Activated CD4-positive, alpha-beta memory T cell treated with anti-CD3 and anti-CD28 coated beads, Interleukin-2, amount 10 ng/mL, durations not matched to agents 7 days and 5 days (primary cell): Measurements from ENCODE around the gene RIN1. TPM values are rescaled to one million over a fixed set of nuclear protein-coding genes. Genes with fewer than 3 reads are reported as not detected.

Experiments
- CTCF ChIA-PET: fragments of 350-600 bp; sonication (Branson Sonifier 250); formaldehyde crosslinking; loops from one replicate; lab custom pipeline; 2021; ENCODE audit warnings: antibody characterized with exemption, inconsistent platforms; lab: Charles Lee
- POLR2A ChIA-PET: fragments of 350-600 bp; sonication (Branson Sonifier 250); formaldehyde crosslinking; loops from one replicate; lab custom pipeline; 2021; ENCODE audit warnings: antibody characterized with exemption; lab: Charles Lee
- DNase-seq: peaks from one replicate; pipeline ENCODE4 v3.0.0-alpha.2; 2020
- H3K27ac Mint-ChIP-seq: one replicate; pipeline ENCODE4 v1.8.0; 2021; ENCODE audit warnings: mild to moderate bottlenecking, mixed read lengths
- H3K27me3 Mint-ChIP-seq: one replicate; pipeline ENCODE4 v1.8.0; 2021; ENCODE audit warnings: mixed read lengths
- H3K36me3 Mint-ChIP-seq: one replicate; pipeline ENCODE4 v1.8.0; 2021; ENCODE audit warnings: low read depth, mixed read lengths
- H3K4me1 Mint-ChIP-seq: one replicate; pipeline ENCODE4 v1.8.0; 2021; ENCODE audit warnings: mixed read lengths
- H3K4me3 Mint-ChIP-seq: one replicate; pipeline ENCODE4 v1.8.0; 2021; ENCODE audit warnings: mild to moderate bottlenecking, mixed read lengths
- H3K9me3 Mint-ChIP-seq: one replicate; pipeline ENCODE4 v1.8.0; 2021; ENCODE audit warnings: mixed read lengths
- total RNA-seq, 2 experiments: library from RNA; stranded (reverse); gene quantifications; one replicate each; pipeline ENCODE4 v1.2.3, GENCODE V29; 2021

The RIN1 gene
- total RNA-seq, 2 experiments from 2014 or later = 0.43 to 0.73 TPM

DNA sequence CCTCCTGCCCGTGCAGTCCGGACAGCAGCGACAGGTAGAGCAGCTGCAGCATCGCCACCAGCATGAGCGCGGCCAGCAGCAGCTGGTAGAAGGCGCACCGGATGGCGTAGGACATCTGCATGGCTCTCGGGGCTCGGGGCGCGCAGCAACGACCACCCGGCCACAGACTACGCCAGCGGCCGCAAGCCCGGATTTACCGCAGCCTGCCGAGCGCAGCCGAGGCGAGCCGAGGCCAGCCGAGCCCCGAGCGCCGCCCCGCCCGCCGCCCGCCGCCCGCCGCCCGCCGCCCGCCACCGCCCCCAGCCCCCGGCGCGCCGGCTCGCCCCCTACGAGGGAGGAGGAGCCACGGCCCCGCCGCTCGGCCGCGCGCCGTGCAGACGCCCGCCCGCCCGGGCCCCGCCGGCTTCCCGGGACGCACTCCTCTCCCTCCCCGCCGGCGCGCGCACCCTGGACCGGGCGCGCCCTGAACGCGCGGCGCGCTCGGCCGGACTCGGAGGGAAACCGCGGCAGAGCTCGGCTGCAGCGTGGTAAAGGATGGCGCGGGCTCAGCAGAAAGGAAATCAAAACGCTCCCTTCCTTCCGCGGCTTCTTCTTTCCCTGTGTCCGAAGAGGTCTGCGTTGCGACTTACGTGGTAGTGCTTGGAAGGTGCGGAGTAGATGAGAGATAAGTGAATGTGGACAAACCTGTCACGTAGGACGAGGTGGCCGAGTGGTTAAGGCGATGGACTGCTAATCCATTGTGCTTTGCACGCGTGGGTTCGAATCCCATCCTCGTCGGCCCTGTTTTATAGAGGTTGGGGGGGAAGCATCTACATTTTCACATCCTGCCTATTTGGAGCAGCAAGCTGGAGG lies 11.4 kb upstream of the RIN1 start, which contains the start of gene B4GAT1:
Gene B4GAT1 (minus strand): TSS at position 205 of the 852 bp plus-strand sequence. CDS start 84 bp downstream, at position 121.
- peaks cover 47% of the 10 kb centered on the region for H3K4me1 Mint-ChIP-seq
- H3K4me3 Mint-ChIP-seq = peak within 1 kb of the TSS; percentile 84

DNA sequence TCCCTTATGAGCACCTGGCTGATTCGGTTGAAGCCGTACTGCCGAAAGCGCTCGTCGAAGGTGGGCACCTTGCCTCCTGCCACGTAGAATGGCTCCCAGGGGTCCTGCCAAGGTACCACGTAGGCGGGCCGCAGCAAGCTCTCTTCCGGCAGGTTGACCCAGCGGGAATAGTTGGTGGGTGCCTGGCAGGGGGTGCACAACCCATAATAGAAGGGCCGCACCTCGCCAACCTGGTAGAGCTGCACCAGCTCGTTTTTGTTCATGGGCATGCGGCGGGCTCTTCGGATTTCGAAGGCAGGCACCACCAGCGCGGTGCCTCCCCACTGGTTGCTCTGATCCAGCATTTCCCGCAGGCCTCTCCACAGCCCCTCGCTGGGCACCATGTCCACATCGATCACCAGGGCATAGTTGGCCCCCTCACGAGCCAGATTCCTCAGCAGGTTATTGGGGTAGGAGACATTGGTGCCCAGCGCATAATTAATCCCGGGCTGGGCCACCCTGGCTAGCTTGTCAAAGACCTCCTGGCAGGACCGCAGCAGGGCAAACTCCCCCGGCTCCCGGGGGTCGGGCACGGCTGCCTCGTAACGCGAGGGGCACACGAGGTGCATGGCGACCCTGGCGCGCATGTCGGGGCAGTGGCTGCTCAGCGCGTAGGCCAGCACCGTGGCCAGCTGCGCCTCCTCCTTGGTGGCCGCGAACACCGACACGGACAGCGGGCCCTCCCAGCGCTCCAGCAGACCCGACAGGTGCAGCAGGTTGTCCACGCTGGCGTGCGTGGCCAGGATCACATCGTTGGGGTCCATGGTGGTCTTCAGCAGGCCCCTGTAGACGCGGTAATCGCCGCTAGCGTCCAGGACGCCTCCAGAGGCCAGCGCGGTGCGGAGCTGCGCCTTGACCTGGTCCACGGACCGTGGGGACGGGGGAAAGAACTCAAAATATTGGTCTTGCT lies 10.5 kb upstream of the RIN1 start:
- H3K36me3 Mint-ChIP-seq = peaks cover 17% of the 10 kb centered on the region
- peaks cover 48% of the 10 kb centered on the region for H3K4me1 Mint-ChIP-seq
- peak overlapping the region; percentile 71 for H3K4me3 Mint-ChIP-seq
- H3K9me3 Mint-ChIP-seq = no peaks in the 10 kb centered on the region
- CTCF ChIA-PET = interaction anchor here (1.0 to 4.1 kb wide), 4 partner anchors 34 to 43 kb away, joined by 3 to 25 read pairs (median 16); no protein-coding TSS in a partner anchor
- peak overlapping the region; percentile 40 for H3K27ac Mint-ChIP-seq
- H3K27me3 Mint-ChIP-seq = no peaks in the 10 kb centered on the region
- DNase-seq = no peak
- POLR2A ChIA-PET = interaction anchor here (0.7 to 3.5 kb wide), 7 partner anchors 11 to 292 kb away, joined by 3 to 23 read pairs (median 5); partner anchors contain the start of genes RBM4 and SLC29A2

More for the DNA sequence above, 11.4 kb upstream of the RIN1 start, which contains the start of gene B4GAT1:
- Mint-ChIP-seq H3K36me3 (peaks cover 10% of the 10 kb centered on the region), H3K9me3 (no peaks in the 10 kb centered on the region), H3K27me3 (no peaks in the 10 kb centered on the region), H3K27ac (peak within 1 kb of the TSS; percentile 81)
- peak; percentile 87 for DNase-seq
- CTCF ChIA-PET = interaction anchor here (0.9 to 1.4 kb wide), 4 partner anchors 18 to 41 kb away, joined by 3 to 13 read pairs (median 5); no protein-coding TSS in a partner anchor
- POLR2A ChIA-PET = interaction anchor here (0.7 to 1.4 kb wide), 5 partner anchors 12 to 331 kb away, joined by 3 to 7 read pairs (median 3); partner anchors contain the start of gene MRPL11

DNA sequence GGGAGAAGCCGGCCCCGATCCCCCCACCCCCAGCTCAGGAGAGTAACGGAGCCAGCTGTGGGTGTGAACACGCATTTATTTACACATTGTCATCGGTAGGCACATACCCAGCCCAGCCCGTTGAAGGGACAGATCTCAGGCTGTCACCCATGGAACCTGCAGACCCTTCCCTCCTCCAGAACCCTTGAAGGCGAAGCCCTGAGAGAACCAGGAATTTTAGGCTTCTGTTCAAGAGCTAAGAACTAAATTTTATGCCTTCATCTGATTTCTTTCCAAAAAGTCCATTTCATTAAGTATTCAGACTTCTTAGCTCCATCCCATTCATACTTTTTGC lies 9.0 kb upstream of the RIN1 start:
- ChIA-PET POLR2A (interaction anchor here (1.0 to 3.5 kb wide), 11 partner anchors 9 to 497 kb away, joined by 3 to 23 read pairs (median 5); partner anchors contain the start of genes BANF1, EIF1AD, MRPL11 and RCE1), CTCF (interaction anchor here (0.6 to 4.1 kb wide), 8 partner anchors 10 to 117 kb away, joined by 3 to 25 read pairs (median 4); partner anchors contain the start of gene SLC29A2)
- peaks cover 51% of the 10 kb centered on the region for H3K4me1 Mint-ChIP-seq
- peaks cover 28% of the 10 kb centered on the region for H3K36me3 Mint-ChIP-seq
- DNase-seq = no peak
- no peaks in the 10 kb centered on the region for H3K27me3 Mint-ChIP-seq
- peak overlapping the region; percentile 87 for H3K27ac Mint-ChIP-seq
- H3K9me3 Mint-ChIP-seq = no peaks in the 10 kb centered on the region
- peak overlapping the region; percentile 96 for H3K4me3 Mint-ChIP-seq

DNA sequence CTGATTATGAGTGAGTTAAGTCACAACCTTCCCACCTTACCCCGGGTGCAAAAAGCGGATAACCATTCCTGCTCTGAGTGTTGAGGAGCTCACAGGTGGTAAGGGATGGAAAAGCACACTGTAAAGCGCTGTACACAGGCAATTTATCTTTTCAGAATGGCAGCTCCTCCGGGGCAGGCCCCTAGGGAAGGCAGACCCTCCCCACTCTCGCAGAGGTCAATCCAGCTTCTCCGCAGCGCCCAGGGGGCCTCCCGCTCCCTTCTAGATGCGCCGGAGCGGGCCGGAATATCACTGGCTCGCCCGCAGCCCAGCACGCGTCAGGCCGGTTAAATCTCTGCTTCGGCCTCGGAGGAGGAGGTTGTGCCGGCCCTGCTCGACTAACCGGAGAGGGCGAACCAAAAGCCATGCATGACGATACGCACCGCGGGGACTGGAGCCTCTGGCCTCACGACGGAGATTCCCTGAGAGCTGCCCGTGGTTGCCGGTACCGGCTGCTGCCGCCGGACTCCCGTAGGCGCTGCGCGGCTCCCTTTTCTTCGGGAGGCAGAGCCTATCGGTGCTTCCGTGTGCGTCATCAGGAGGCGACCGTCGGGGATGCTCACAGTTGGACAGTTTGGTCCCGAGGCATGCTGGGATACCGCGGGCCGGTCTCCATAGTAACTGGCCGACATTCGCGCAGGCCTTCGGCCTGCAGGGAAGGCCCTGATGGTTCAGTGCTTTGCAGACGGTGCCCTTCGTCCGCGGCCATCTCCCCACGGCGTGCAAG lies 8.5 kb upstream of the RIN1 start, which contains the start of gene BRMS1:
Gene BRMS1 (minus strand): TSS at position 555 of the 766 bp plus-strand sequence. CDS start 2,870 bp downstream, outside the sequence.
- peak within 1 kb of the TSS; percentile 96 for H3K4me3 Mint-ChIP-seq
- POLR2A ChIA-PET = interaction anchor here (0.9 to 3.5 kb wide), 15 partner anchors 8 to 498 kb away, joined by 3 to 23 read pairs (median 5); partner anchors contain the start of genes BANF1, EIF1AD, MRPL11 and RCE1
- peak within 1 kb of the TSS; percentile 87 for H3K27ac Mint-ChIP-seq

DNA sequence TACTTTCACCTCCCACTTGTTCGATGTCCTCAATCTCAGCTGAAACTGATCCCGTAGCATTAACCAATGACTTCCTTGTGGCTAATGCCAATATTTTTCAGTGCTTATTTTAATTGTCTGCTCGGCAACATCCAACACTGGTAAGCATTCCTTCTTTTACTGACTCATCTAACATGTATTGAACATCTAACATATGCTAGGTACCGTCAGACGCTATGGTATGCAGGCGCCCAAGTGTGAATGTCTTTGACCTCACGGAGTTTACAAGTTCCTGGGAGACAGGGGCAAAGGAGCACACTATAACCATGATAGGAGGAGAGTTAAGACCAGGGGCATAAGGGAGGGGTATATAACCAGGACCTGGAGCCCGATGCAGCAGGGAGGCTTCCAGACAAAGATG lies 6.9 kb upstream of the RIN1 start:
- ChIA-PET CTCF (interaction anchor here (4.1 kb wide), 1 partner anchor 43 kb away, joined by 19 read pairs; no protein-coding TSS in a partner anchor), POLR2A (interaction anchor here (2.0 kb wide), 1 partner anchor 8 kb away, joined by 13 read pairs; the partner anchor contains the start of gene RIN1)
- Mint-ChIP-seq H3K4me3 (peak overlapping the region; percentile 96), H3K9me3 (no peaks in the 10 kb centered on the region), H3K36me3 (peaks cover 36% of the 10 kb centered on the region), H3K4me1 (peaks cover 47% of the 10 kb centered on the region), H3K27me3 (no peaks in the 10 kb centered on the region), H3K27ac (no peak overlapping the region)
- no peak for DNase-seq

More for the DNA sequence above, 8.5 kb upstream of the RIN1 start, which contains the start of gene BRMS1:
- peak; percentile 97 for DNase-seq
- CTCF ChIA-PET = interaction anchor here (0.7 to 4.1 kb wide), 5 partner anchors 18 to 117 kb away, joined by 4 to 25 read pairs (median 6); no protein-coding TSS in a partner anchor
- H3K36me3 Mint-ChIP-seq = peaks cover 28% of the 10 kb centered on the region
- peaks cover 51% of the 10 kb centered on the region for H3K4me1 Mint-ChIP-seq
- no peaks in the 10 kb centered on the region for H3K9me3 Mint-ChIP-seq
- H3K27me3 Mint-ChIP-seq = no peaks in the 10 kb centered on the region

DNA sequence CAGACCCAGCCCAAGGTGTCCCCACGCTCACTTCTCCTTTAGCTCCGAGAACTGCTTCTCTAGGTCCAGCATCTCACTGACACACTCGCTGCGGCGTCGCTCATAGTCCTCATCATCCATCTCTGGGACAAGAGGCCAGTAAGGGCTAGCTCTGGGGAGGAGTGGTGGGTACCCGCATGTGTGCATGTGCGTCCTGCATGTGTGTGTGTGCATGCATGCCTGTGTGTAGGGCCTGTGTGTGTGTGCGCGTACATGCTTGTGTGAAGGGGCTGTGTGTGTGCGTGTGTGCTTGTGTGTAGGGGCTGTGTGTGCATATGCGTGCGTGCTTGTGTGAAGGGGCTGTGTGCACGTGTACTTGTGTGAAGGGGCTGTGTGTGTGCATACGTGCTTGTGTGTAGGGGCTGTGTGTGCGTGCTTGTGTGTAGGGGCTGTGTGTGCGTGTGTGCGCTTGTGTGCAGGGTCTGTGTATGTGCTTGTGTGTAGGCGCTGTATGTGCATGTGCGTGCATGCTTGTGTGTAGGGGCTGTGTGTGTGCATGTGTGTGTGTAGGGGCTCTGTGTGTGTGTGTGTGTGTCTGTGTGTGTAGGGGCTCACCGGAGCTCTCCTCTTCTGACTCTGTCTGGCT lies 5.4 kb upstream of the RIN1 start:
- no peak for DNase-seq
- ChIA-PET POLR2A (interaction anchor here (1.7 kb wide), 1 partner anchor 29 kb away, joined by 4 read pairs; no protein-coding TSS in a partner anchor), CTCF (no interaction called here)
- peaks cover 57% of the 10 kb centered on the region for H3K4me1 Mint-ChIP-seq
- H3K27me3 Mint-ChIP-seq = no peaks in the 10 kb centered on the region
- H3K9me3 Mint-ChIP-seq = no peaks in the 10 kb centered on the region
- no peak overlapping the region for H3K4me3 Mint-ChIP-seq
- H3K27ac Mint-ChIP-seq = no peak overlapping the region
- H3K36me3 Mint-ChIP-seq = peaks cover 40% of the 10 kb centered on the region

DNA sequence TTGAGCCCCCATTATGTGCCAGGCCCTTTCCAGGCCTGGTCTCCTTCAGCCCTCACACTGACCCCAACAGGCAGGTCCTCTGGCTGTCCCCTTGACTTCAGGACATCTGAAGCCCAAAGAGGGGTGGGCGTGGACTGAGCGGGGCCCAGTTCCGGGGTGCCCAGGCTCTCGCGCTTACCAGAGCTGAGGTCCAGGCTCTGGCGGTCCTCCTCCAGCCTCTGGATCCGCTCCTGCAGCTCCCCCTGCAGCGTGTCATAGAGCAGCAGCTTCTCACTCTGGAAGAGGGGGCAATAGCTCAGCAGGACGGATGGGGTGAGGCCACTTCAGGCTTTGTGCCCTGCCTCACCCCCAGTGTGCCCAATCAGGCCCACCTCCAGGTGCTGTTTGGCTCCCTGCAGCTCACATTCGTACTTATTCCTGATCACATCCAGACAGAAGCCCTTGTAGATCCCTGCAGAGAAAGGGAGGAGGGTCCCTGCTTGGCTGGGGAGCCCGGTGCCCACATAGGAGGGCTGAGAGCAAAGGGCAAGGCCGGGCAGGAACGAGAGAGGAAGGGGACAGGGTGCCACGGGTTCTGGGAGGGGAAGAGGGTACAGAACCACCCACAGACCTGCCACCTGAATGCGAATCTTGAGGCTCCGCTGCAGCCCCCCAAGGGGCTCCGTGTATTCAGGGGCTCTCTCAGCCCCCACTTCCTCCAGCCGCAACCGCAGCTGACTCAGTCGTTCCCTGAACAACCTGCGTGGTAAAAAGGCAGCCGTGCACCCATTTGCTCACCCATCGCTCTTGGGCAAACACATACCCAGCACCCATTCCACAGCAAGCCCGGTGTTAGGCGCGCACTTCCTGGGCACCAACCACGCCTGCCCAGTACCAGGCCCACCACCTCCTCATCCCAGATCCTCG lies 4.6 kb upstream of the RIN1 start:
- Mint-ChIP-seq H3K27ac (no peak overlapping the region), H3K36me3 (peaks cover 40% of the 10 kb centered on the region), H3K4me1 (peaks cover 58% of the 10 kb centered on the region), H3K4me3 (no peak overlapping the region), H3K27me3 (peaks cover 2% of the 10 kb centered on the region), H3K9me3 (no peaks in the 10 kb centered on the region)
- CTCF ChIA-PET = no interaction called here
- POLR2A ChIA-PET = interaction anchor here (1.7 kb wide), 1 partner anchor 28 kb away, joined by 4 read pairs; no protein-coding TSS in a partner anchor
- no peak for DNase-seq

DNA sequence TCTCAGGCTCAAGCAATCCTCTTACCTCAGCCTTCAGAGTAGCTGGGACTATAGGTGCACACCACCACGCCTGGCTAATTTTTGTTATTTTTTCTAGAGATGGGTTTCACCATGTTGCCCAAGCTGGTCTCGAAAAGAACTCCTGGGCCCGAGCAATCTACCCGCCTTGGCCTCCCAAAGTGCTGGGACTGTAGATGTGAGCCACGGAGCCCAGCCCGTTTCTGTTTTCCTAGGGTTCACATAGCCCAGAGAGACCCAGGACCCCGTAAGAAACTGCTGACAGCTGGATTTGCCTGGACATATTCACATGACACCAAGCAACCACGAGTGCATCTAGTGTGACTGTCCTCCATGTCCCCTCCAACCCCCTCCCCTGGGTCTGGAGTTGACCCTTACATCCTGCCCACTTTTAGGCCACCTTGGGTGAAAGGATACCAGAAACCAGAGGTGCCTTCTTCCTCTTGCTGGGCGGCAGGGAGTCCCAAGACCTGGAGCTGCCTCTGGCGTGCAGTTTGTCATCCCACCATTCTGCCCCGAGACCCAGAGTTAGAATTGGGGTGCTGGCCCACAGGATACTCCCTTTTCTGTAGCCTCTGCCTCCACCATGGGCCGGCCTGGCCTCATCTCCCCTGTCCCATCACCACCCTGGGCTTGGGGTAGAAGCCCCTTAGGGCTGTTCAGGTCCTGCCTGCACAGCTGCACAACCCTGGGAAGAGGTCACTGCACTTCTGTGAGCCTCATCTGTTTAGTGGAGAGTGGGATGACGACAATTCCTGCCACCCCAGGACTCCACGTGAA lies 3.7 kb upstream of the RIN1 start:
- Mint-ChIP-seq H3K9me3 (no peaks in the 10 kb centered on the region), H3K4me3 (no peak overlapping the region), H3K4me1 (peaks cover 49% of the 10 kb centered on the region), H3K27me3 (peaks cover 4% of the 10 kb centered on the region), H3K36me3 (peaks cover 40% of the 10 kb centered on the region), H3K27ac (no peak overlapping the region)
- CTCF ChIA-PET = interaction anchor here (0.9 kb wide), 1 partner anchor 28 kb away, joined by 4 read pairs; no protein-coding TSS in a partner anchor
- POLR2A ChIA-PET = interaction anchor here (1.7 kb wide), 1 partner anchor 27 kb away, joined by 4 read pairs; no protein-coding TSS in a partner anchor
- no peak for DNase-seq

DNA sequence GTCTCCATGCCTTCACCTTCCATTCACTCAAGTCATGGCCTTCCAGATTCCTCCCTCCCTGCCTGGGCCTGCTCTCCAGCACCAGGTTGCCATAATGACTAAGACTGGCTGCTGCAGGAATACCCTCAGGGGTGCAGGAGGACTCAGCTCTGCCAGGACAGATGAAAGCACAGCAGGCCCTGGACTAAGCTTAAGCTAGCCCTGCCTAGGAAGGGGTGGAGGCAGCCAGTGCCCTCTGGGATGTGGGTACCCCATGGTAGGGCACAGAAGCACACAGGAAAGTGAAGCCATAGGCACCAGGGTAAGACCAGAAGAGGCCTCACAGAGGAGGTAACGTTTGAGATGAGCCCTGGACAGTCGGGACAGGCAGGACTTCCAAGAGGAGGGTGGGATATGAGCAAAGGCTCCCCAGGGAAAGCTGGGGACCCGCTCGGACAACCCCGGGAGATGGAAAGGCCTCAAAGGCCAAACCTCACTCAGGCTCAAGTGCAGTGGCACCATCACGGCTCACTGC lies 3.0 kb upstream of the RIN1 start:
- POLR2A ChIA-PET = no interaction called here
- peaks cover 44% of the 10 kb centered on the region for H3K4me1 Mint-ChIP-seq
- H3K36me3 Mint-ChIP-seq = peaks cover 40% of the 10 kb centered on the region
- CTCF ChIA-PET = interaction anchor here (0.9 kb wide), 1 partner anchor 27 kb away, joined by 4 read pairs; no protein-coding TSS in a partner anchor
- DNase-seq = no peak
- H3K27ac Mint-ChIP-seq = no peak overlapping the region
- H3K27me3 Mint-ChIP-seq = peaks cover 4% of the 10 kb centered on the region
- no peak overlapping the region for H3K4me3 Mint-ChIP-seq
- no peaks in the 10 kb centered on the region for H3K9me3 Mint-ChIP-seq
